ENCODE data around the gene SLC25A19. TPM values are rescaled to one million over a fixed set of nuclear protein-coding genes. Genes with fewer than 3 reads are reported as not detected.

SLC25A19 gene
- 41.5 TPM for total RNA-seq
- long read RNA-seq, transcript SLC25A19-205 (7 exons, 1,496 nt): minor isoform, 9 of 64 reads
- long read RNA-seq, transcript SLC25A19-210 (8 exons, 1,554 nt): major isoform, 23 of 64 reads
- long read RNA-seq, transcript SLC25A19-204 (8 exons, 1,587 nt): minor isoform, 11 of 64 reads
- long read RNA-seq, partial matches to known transcripts: 6 of 64 reads
- long read RNA-seq, other reads (novel, unspliced or antisense): 13 of 64 reads

DNA sequence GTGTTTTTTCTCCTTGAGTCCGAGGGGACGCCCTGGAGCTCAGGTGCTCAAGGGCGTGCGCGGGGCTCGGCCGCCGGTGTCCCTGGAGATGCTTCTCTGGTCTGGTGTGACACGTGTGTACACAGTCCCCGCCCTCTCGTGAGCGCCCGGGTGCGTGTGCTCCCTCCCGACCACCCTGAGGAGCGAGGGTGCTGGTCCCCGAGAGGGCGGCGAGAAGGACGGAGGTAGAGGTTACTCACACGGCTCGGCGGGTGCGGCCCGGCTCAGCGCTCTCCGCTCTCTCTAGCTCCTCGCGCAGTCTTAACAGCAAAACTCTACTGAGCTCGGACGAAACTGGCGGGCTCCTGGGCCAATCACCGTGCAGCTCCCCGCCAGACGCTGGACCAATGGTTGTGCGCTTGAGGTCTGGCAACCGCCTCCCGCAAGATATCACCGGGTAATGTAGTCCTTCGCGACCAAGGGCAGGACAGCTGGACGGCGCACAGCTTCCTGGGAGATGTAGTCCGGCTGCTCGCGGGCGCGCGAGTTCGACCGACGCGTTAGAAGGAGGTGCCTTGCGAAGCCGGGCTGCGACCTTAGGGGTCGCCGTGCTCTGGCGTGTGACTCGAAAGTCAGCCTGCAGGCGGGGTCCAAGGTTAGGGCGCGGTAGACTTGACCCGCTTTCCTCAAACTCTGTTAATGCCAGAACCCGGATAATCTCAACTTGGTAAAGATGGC is at the start of gene SLC25A19:
TSS of gene SLC25A19 (minus strand) at position 319 of the 717 bp plus-strand sequence. CDS start 2,669 bp downstream, outside the sequence.
- peaks cover 8% of the 10 kb centered on the region for H3K4me1 ChIP-seq
- DNase-seq (peak; percentile 99), ATAC-seq (peak; percentile 98 to 99)
- no peaks in the 10 kb centered on the region for H3K27me3 ChIP-seq (ENCODE audit: low read depth)
- peak; percentile 11 for TF ChIP-seq CTCF (IDR thresholded peaks at IDR 0.05)
- H3K27ac ChIP-seq: peak within 1 kb of the TSS; percentile 93
- H3K36me3 ChIP-seq: peaks cover 17% of the 10 kb centered on the region
- peak within 1 kb of the TSS; percentile 92 for H3K4me3 ChIP-seq
- intact Hi-C loops (cut with DNase I): no loop called here
- no peaks in the 10 kb centered on the region for H3K9me3 ChIP-seq

- no peaks in the 10 kb centered on the region for H3K27me3 ChIP-seq (ENCODE audit: low read depth)
- intact Hi-C loops (cut with DNase I): no loop called here
- no peaks in the 10 kb centered on the region for H3K36me3 ChIP-seq
- TF ChIP-seq CTCF (IDR thresholded peaks at IDR 0.05): no peak
- no peaks in the 10 kb centered on the region for H3K9me3 ChIP-seq
- no peak overlapping the region for H3K4me3 ChIP-seq
- peaks cover 44% of the 10 kb centered on the region for H3K4me1 ChIP-seq
- ATAC-seq (no peak), DNase-seq (no peak)
- no peak overlapping the region for H3K27ac ChIP-seq
Measured at GRCh38 chr17:75338335-75338734, 49.1 kb upstream of the SLC25A19 start.

- H3K4me3 ChIP-seq: no peak overlapping the region
- H3K27me3 ChIP-seq (ENCODE audit: low read depth): no peaks in the 10 kb centered on the region
- peaks cover 27% of the 10 kb centered on the region for H3K4me1 ChIP-seq
- DNase-seq (no peak), ATAC-seq (no peak)
- H3K9me3 ChIP-seq: no peaks in the 10 kb centered on the region
- no peak for TF ChIP-seq CTCF (IDR thresholded peaks at IDR 0.05)
- peaks cover 19% of the 10 kb centered on the region for H3K36me3 ChIP-seq
- intact Hi-C loops (cut with DNase I): no loop called here
- no peak overlapping the region for H3K27ac ChIP-seq
Measured at GRCh38 chr17:75335315-75335714, 46.1 kb upstream of the SLC25A19 start.

DNA sequence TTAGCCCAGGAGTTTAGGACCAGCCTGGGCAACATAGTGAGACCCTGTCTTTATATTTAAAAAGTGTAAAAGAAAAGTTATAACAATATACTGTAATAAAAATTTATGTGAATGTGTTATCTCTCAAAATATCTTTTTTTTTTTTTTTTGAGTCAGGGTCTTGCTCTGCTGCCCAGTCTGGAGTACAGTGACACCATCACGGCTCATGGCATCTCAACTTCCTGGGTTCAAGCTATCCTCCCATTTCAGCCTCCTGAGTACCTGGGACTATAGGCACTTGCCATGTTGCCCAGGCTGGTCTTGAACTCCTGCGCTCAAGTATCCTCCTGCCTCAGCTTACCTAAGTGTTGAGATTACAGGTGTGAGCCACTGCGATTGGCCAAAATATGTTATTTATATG is 45.5 kb upstream of the SLC25A19 start:
- no peak overlapping the region for H3K27ac ChIP-seq
- DNase-seq (no peak), ATAC-seq (no peak)
- no peaks in the 10 kb centered on the region for H3K27me3 ChIP-seq (ENCODE audit: low read depth)
- intact Hi-C loops (cut with DNase I): no loop called here
- H3K4me1 ChIP-seq: peaks cover 21% of the 10 kb centered on the region
- TF ChIP-seq CTCF (IDR thresholded peaks at IDR 0.05): no peak
- no peak overlapping the region for H3K4me3 ChIP-seq
- peaks cover 21% of the 10 kb centered on the region for H3K36me3 ChIP-seq
- no peaks in the 10 kb centered on the region for H3K9me3 ChIP-seq

DNA sequence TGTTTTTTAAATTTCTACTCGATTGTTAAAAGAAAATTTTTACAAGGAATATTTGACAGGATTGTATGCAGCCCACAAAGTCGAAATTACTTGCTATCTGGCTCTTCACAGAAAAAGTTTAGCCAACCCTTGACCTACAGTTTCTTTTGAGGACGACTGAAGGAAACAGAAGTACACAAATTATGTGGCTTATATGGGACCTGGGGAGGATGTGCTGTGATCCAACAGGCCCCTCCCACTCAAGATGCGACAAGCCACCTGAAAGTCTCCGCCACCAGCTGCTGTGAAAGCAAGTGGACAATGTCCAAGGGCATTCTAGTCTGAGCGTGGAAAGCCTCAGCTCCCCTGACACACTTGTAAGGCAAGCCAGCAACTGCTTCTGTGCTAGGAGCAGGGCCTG is 42.4 kb upstream of the SLC25A19 start:
- no peak for TF ChIP-seq CTCF (IDR thresholded peaks at IDR 0.05)
- Histone ChIP-seq H3K9me3 (no peaks in the 10 kb centered on the region), H3K27ac (no peak overlapping the region), H3K4me1 (peaks cover 9% of the 10 kb centered on the region), H3K27me3 (ENCODE audit: low read depth) (no peaks in the 10 kb centered on the region), H3K36me3 (peaks cover 21% of the 10 kb centered on the region), H3K4me3 (no peak overlapping the region)
- DNase-seq (no peak), ATAC-seq (no peak)
- intact Hi-C loops (cut with DNase I): no loop called here

All from lower lobe of right lung (tissue), 2 donors.